Measurements from ENCODE around the gene YPEL1.
"Not testable (repeated sequence)": the region's sequence is repeated elsewhere in the genome, so short reads cannot be mapped to it uniquely, and the experiment has no call there.

The YPEL1 gene

DNA sequence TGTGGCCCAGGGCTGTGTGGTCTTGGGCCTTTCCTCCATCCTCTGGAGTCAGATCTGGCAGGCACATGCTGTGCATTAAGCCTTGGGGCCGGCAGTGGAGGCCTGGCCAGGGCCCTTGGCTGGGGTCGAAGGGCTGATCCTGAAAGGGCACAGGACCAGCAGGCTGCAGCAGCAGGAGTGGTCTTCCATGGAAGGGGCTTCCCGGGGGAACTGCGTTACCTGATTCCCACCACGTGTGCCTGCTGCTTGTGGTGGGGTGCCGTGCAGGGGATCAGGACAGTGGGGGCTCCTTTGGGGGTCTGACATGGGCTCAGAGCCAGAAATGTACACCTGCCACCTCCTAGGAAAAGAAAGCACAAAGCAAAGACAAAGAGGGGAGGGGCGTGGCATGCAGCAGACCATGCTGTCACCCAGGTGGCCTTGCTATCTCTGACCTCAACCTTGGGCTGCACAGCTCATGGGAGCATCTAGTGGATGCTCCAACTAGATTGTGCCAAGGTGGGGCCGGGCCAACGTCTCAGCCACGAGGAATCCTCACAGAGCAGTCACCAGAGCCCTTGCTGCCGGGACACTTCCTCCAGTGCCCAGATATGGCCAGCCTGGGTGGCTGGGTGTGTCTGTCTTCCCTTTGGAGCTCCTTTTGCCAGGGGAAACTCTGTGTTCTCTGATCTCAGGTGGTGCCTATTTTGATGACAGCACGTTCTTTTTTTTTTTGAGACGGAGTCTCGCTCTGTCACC lies 17.9 kb upstream of the YPEL1 start:
- no peak for DNase-seq (ENCODE audit: low spot score)

DNA sequence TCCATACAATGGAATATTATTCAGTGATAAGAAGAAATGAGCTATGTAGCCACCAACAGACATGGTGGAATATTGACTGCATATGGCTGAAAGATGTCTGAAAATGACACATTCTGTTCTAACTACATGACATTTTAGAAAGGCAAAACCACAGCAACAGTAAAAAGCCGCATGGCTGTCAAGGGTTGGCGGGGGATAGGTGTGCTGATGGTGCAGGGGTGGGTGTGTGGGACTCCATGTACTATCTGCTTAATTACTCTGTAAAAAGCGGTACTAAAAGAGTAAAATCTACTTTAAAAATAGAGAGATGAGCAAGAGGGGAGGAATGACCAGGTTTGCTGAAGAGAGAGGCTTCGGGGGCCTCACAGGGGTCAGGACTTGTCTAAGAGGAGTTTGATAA lies 16.7 kb upstream of the YPEL1 start:
- DNase-seq (ENCODE audit: low spot score): no peak

DNA sequence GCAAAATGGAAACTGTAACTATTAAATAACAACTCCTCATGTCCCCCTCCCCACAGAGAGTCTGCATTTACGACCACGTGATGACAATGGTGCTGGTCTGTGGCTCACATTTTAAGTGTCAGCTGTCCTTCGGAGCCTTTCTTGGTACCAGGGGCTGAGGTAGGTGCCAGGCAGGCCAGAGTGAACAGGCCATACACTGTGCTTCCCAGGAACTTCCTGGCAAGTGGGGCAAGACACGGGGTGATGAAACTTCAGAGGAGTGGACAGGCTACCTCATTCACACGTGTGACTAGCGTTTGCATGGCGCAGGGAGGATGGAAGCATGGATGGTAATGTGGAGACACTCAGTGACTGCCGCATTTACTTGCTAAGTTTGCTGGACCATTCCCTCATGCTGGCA lies 10.4 kb upstream of the YPEL1 start:
- no peak for DNase-seq (ENCODE audit: low spot score)

DNA sequence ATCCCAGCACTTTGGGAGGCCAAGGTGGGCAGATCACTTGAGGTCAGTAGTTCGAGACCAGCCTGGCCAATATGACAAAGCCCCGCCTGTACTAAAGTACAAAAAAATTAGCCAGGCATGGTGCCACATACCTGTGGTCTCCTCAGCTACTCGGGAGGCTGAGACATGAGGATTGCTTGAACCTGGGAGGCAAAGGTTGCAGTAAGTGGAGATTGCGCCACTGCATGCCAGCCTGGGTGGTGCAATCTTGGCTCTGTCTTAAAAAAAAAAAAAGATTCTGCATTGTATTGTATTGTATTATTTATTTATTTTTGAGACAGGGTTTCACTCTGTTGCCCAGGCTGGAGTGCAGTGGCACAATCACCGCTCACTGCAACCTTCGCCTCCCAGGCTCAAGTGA lies 9.3 kb upstream of the YPEL1 start:
- DNase-seq (ENCODE audit: low spot score): not testable (repeated sequence)

DNA sequence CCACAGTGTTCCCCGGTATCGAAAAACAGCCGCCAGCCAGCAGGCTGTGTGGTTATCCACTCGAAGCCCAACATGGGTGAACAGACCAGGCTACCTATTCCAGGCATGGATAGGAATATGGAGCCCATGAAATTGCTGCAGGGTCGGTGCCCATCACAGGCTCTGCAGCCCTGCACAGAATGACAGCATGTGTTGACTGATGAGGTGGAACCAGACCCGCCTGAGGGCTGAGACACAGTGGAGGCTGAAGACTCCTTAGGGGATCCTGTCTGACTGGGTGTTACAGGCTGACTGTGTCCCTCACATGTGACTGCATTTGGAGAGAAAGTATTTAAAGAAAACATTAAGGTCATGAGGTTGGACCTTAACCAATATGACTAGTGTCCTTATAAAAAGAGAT lies 6.2 kb upstream of the YPEL1 start:
- no peak for DNase-seq (ENCODE audit: low spot score)

DNA sequence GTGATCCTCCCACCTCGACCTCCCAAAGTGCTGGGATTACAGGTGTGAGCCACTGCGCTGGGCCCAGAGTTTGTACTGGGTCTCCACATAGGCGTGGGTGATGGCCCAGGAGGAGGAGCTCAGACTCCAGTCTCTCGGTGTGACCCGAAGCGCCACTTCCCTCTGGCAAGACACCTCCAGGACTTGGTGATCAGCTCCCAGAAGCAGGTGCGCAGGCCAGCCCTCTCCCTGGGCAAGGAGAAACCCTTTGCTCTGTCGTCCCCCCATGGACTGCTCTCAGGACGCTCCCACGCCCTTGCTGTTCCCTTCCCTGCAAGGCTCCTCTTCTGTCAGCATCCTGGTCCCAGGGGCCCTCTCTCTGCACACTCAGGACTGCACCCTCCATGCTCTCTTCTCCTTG lies 5.5 kb upstream of the YPEL1 start:
- DNase-seq (ENCODE audit: low spot score): no peak

DNA sequence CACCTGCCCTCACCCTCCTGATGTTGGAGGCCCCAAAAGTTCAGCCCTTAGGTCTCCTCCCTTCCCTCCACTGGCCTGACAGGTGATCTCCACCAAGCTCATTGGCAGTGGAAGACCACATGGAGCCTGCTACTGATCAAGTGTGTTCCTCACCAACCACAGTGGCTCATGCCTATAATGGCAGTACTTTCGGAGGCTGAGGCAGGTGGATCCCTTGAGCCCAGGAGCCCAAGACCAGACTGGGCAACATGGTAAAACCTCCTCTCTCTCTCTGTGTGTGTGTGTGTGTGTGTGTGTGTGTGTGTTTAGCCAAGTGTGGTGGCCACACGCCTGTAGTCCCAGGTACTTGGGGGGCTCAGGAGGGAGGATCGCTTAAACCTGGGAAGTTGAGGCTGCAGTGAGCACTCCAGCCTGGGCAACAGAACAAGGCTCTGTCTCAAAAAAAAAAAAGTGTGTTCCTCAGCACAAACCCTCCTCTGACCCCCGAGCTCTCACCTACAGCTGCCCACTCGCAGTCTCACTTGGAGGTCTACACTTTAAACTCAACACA lies 4.3 kb upstream of the YPEL1 start:
- no peak for DNase-seq (ENCODE audit: low spot score)

DNA sequence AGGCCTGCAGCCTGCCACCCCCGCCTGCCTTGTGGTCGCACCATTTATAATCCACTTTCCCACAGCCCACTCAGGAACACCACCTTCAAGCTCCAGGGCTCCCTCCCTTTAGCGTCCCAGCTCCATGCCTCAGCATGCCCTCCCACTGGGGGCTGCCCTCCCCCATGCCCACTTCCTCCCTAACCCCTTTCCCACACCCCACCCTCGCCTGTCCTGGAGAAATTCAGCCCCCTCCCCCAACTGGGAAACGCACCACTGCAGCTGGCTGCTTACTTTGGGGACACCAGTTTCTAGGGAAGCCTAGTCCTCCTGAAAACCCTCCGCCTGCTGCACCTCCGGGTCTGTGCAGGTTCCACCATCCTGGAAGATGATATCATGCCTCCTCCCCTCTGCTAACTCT lies 3.4 kb upstream of the YPEL1 start:
- DNase-seq (ENCODE audit: low spot score): no peak

DNA sequence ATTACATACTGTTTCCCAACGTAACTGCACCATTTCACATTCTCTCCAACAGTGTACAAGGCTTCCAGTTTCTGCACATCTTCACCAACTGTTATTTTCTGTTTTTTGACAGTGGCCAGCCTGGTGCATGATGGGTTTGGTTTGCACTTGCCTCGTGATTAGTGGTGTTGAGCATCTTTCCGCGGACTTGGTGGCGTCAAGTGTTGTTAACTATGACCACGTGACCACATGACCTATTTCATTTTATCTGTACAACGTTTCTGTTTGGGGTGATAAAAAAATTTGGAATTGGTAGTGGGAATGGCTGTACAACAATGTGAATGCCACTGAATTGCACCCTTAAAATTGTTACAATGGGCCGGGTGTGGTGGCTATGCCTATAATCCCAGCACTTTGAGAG lies 2.5 kb upstream of the YPEL1 start:
- no peak for DNase-seq (ENCODE audit: low spot score)

DNA sequence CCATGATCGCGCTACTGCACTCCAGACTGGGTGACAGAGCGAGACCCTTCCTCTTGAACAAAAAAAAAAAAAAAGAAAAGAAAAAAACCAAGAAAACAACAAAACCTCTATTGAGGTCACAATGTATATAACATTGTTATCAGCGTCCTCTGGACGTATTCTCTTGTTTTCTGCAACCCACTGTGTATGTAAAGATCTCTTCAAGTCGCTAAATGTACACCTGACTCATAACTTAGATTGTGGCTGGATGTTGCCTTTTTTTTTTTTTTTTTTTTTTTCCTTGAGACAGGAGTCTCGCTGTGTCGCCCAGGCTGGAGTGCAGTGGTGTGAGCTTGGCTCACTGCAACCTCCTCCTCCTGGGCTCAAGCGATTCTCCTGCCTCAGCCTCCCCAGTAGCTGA lies 1.4 kb upstream of the YPEL1 start:
- DNase-seq (ENCODE audit: low spot score): no peak

DNA sequence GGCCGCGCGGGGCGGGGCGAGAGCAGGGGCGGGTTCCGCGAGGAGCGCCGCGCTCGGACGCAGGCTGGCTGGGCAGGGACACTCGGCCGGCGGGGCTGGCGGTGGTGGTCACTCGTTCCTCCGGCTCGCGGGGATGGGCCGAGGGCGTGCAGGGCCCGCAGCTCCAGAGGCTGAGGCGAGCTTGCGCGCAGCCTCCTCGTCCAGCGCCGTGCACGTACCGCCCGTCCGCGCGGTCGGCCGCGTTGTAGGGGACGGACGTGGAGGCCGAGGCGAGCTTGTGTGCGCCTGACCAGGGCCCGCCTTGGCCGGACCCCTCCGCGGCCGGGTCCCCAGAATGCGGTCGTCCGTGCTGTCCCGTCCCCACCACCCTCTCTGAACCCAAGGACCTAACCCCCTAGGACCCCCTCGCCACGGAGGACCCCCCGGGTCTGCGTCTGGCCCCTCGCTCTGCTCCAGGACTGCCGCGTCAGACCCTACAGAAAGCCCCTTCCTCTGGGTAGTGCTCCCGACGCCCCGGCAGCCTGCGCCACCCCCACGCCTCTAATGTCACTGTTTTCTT lies 569 bp upstream of the YPEL1 start:
- DNase-seq (ENCODE audit: low spot score): no peak

DNA sequence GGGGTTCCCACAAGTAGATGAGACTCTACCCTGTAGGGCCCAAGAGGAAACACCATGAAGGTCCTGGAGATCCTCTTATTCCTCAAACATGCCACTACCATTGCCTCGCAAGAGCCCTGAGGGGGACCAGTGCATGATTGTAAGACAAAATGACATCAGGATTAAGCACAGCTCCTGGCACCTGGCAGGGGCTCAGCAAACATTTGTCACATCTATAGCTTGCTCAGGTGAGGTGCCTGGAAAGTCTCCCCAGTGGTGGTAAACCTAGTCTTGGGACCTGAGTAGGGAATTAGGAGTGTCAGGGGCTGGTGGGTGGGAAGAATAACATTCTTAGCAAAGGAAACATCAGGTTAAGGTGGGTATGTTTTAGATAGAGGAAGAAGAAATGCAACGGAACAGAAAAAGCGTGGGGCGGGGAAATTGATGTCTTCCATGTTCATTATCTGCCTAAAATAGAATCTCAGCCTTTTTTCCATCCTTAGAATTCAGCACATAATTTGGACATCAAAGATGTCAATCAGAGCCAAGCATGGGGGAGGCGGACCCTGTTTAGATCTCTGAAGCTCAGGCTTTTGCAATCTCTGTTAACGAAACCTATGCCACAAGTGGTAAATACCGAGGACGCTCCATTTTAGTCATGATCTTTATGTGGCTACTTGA lies 924 bp downstream of the YPEL1 start:
- no peak for DNase-seq (ENCODE audit: low spot score)

DNA sequence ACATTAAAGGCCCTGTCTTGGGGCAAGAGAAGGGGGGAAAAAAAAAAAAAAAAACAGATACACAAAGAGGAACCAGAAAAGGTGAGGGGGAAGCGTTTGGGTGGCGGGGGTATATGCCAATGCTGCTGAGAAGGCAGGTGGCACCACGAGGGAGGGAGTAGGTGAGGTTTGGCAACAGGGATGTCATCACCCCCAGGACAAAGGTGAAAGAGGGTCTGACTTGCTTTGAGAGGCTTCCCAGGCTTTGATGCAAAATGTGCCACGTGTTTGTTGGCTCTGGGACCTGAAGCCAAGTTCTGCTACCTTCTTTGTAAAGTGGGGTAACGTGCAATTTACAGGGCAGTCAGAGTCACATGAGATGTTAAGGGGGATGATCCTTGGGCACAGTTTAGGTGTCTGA lies 4.1 kb downstream of the YPEL1 start:
- no peak for DNase-seq (ENCODE audit: low spot score)

DNA sequence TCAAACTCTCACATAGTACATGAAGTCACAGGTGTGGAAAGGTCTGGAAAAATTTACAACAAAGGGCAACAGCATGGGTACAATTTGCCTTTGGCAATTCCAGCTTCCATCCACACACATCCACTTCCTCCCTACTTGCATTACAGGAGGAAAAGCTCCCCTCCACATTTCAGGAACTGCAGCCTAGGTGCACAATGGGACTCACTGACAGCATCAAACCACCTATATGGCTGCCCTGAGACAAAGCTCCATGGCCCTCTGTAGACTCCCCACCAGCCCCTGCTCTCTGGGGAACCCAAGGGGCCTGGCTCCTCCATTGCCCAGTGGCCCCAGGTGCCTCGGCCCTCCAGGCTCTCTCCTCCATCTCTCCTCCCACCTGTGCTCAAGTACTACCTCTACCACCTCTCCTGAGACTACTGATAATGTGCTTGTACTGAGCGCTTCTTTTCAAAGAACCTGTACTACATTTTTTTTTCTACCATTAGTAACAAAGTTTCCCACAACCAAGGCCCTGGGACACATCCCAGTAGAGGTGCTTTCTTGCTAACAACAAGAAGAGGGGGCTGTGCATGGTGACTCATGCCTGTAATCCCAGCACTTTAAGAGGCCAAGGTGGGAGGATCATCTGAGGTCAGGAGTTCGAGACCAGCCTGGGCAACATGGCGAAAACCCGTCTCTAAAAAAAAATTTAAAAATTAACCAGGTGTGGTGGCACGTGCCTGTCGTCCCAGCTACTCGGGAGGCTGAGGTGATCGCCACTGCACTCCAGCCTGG lies 4.9 kb downstream of the YPEL1 start:
- DNase-seq (ENCODE audit: low spot score): no peak

DNA sequence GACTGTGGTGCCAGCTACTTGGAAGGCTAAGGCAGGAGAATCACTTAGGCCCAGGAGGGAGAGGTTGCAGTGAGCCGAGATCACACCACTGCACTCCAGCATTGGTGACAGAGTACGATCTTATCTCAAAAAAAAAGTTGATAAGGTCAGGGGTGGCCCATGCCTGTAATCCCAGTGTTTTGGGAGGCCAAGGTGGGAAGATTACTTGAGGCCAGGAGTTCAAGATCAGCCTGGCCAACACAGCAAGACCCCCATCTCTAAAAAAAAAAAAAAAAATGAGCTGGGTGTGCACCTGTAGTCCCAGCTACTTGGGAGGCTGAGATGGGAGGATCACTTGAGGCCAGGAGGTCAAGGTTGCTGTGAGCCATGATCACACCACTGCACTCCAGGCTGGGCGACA lies 6.4 kb downstream of the YPEL1 start:
- DNase-seq (ENCODE audit: low spot score): not testable (repeated sequence)

DNA sequence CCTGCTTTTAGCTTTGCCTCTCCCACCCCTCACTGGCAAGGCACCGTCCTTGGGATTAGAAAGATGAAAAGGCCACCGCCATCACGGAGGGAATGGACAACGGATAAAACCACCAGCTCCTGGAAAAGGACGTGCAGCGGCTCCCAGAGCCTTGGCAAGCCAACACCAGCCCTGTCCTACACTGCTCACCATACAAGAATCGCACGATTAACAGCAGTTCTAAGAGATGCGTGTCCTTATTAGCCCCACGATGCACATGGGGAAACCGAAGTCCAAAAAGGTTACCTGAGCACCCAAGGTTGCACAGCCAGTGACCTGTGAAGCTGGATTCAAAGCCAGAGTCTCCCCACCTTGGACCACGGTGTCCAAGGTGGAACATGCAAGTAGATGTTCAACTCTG lies 7.3 kb downstream of the YPEL1 start:
- DNase-seq (ENCODE audit: low spot score): no peak

DNA sequence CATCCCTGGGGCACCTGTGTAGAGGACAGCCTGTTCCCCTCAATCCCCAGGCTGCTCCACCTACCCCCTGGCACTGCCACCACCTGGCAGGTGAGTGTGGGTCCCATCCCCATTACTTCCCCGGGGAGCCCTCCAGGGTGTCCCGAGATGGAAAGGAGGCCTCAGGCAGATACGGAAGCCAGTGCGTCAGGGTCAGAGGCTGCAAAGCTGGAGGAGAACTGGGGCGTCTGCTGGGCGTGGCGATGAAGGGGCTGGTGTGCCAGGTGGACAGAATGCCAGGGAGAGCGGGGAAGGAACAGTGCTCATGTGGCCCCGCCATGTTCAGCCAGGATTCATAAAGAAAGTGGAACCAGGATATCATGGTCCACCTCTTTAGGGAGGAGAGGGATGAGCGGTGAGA lies 7.8 kb downstream of the YPEL1 start:
- DNase-seq (ENCODE audit: low spot score): no peak

DNA sequence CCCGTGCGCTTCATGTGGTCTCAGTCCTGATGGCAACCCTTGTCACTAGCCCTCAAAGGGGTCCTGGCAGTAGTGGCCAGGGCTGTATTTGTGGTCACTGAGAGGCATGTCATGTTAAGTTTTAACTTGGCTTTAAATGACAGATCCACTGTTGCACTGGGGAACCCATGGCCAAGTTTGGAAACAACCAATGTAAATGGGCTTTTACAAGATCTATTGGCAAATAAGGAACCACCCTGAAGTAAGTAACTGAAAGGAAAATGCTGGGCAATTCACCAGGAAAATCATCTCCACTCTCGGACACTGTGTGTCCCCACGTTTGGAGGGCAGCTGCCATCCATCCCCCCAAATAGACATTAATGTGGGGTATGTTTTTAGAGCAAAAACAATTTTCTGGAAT lies 8.4 kb downstream of the YPEL1 start:
- DNase-seq (ENCODE audit: low spot score): no peak

DNA sequence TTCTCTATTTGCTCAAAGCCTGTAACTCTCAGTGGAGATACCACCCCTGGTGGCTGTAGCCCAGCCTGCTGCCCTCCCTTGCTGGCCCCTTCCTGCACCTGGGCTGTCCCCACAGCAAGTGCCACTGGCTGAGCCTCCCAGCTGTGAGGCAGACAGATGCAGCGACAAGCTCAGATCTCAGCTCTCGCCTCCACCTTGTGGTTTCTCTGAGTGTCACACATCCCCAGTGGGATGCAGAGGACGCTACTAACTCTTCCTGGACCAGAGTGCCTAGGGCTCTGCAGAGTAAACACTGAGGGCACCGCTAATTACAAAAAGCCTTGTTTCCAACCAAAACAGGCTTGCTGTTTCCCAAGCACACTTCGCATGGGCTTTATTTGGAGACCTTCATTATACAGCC lies 8.9 kb downstream of the YPEL1 start:
- peak; percentile 75 for DNase-seq (ENCODE audit: low spot score)

DNA sequence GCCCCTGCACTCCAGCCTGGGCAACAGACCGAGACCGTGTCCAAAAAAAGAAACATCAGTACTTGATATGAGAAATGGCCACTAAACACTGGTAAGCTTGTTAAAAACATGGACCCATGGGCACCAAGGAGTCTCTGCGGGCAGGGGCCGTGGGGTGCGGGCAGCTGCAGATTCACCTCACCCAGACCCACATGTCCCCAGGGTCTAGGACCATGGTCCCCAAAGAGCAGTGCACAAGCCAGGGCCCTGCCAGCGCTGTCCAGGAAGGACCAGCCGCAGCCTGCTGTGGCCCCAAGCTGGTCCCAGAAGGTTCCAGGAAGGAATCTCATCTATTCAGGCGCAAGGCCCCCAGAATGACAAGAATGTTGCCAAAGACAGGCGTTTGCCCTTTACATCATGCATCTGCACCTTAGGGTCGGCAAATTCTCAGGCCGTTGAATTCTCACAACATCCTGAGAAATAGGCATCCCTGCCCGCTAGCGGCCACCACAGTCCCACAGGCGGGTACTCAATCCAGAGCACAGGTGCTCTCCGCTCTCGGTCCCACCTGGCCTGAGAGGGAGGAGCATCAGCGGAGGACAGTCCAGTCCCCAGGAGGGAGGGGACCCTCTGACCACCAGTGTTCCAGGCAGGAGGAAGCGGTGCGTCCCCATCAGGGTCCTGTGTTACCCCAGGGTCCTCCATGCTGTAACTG lies 9.5 kb downstream of the YPEL1 start:
- no peak for DNase-seq (ENCODE audit: low spot score)

DNA sequence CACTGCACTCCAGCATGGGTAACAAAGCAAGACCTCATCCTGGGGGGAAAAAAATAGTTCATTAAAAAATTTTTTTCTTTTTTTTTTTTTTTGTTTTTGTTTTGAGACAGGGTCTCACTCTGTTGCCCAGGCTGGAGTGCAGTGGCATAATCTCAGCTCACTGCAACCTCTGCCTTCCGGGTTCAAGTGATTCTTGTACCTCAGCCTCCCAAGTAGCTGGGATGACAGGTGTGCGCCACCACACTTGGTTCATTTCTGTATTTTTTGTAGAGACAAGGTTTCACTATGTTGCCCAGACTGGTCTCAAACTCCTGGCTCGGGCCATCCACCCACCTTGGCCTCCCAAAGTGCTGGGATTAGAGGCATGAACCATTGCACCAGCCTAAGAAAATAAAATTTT lies 11.1 kb downstream of the YPEL1 start:
- not testable (repeated sequence) for DNase-seq (ENCODE audit: low spot score)

Measured in D341Med (cell line).